HepG2 (cell line): ENCODE measurements around the gene ARL16. TPM values are rescaled to one million over a fixed set of nuclear protein-coding genes. Genes with fewer than 3 reads are reported as not detected.

ENCODE experiments used
- FOXO1 ChIP-seq: sonication (generic); formaldehyde crosslinking; IDR thresholded peaks from 2 replicates; pipeline ENCODE4 v1.4.0; 2020; ENCODE audit warnings: missing genetic modification reagents
- GMEB1 ChIP-seq: sonication (generic); formaldehyde crosslinking; IDR thresholded peaks from 2 replicates; pipeline ENCODE4 v1.5.1; 2020; ENCODE audit warnings: missing genetic modification reagents, mild to moderate bottlenecking, borderline replicate concordance
- MED13 ChIP-seq: sonication (generic); formaldehyde crosslinking; IDR thresholded peaks from 2 replicates; pipeline ENCODE4 v1.5.0; 2020; ENCODE audit warnings: missing genetic modification reagents
- MXI1 ChIP-seq: IDR thresholded peaks from 3 replicates; pipeline ENCODE4 v1.6.1; 2012; ENCODE audit warnings: low read depth, low read length, inconsistent platforms, borderline replicate concordance
- SOX5 ChIP-seq: IDR thresholded peaks from 2 replicates; pipeline ENCODE4 v1.6.1; 2016; ENCODE audit warnings: borderline replicate concordance
- ZBTB34 ChIP-seq: sonication (generic); formaldehyde crosslinking; IDR thresholded peaks from 2 replicates; pipeline ENCODE4 v1.8.0; 2022; ENCODE audit warnings: mild to moderate bottlenecking, missing genetic modification reagents
- ZNF263 ChIP-seq: sonication (generic); formaldehyde crosslinking; IDR thresholded peaks from 2 replicates; pipeline ENCODE4 v1.4.0; 2020; ENCODE audit warnings: missing genetic modification reagents
- ZNF558 ChIP-seq: sonication (generic); formaldehyde crosslinking; IDR thresholded peaks from 2 replicates; pipeline ENCODE4 v1.9.0; 2022; ENCODE audit warnings: mild to moderate bottlenecking, missing genetic modification reagents, borderline replicate concordance
- ZNF660 ChIP-seq: sonication (generic); formaldehyde crosslinking; IDR thresholded peaks from 2 replicates; pipeline ENCODE4 v1.5.1; 2020; ENCODE audit warnings: mild to moderate bottlenecking, low read depth, missing genetic modification reagents, borderline replicate concordance
- ZNF710 ChIP-seq: sonication (generic); formaldehyde crosslinking; IDR thresholded peaks from 2 replicates; pipeline ENCODE4 v1.5.0; 2020; ENCODE audit warnings: mild to moderate bottlenecking, missing genetic modification reagents, borderline replicate concordance
- ZNF770 ChIP-seq: sonication (generic); formaldehyde crosslinking; IDR thresholded peaks from 2 replicates; pipeline ENCODE4 v1.5.0; 2020; ENCODE audit warnings: mild to moderate bottlenecking, missing genetic modification reagents
- ZNF776 ChIP-seq: sonication (generic); formaldehyde crosslinking; IDR thresholded peaks from 2 replicates; pipeline ENCODE4 v1.4.0; 2020; ENCODE audit warnings: mild to moderate bottlenecking, missing genetic modification reagents
- ZNF781 ChIP-seq: sonication (generic); formaldehyde crosslinking; IDR thresholded peaks from 2 replicates; pipeline ENCODE4 v1.5.1; 2020; ENCODE audit warnings: borderline replicate concordance, mild to moderate bottlenecking, missing genetic modification reagents; ENCODE audit errors: not compliant biosample characterization
- polyA plus RNA-seq, 8 experiments: library from polyadenylated mRNA; depleted of rRNA in 3 of 8; stranded (reverse) in 7 of 8; unstranded in 1 of 8; fragments of >200 nt; fragmentation: Illumina TruSeq in 4 of 8; extraction: Trizol in 4 of 8; gene quantifications; 2 replicates each; pipeline versions ENCODE4 v1.2.1 to v1.2.3, GENCODE V29; 2011 to 2016; ENCODE audit warnings: low read depth in 4 of 8, missing spikeins in 1 of 8, mixed read lengths in 1 of 8; ENCODE audit not compliant: insufficient read depth in 1 of 8
- total RNA-seq, 5 experiments: library from RNA; depleted of rRNA; stranded (reverse); fragments of >200 nt; fragmentation: Illumina TruSeq; extraction: Trizol; gene quantifications; 2 replicates each; pipeline ENCODE4 v1.2.3, GENCODE V29; 2016; ENCODE audit warnings: low read depth in 1 of 5
- TF ChIP-seq, protein P1 (sequence below), 2 experiments: sonication (generic) in 1 of 2; formaldehyde crosslinking in 1 of 2; IDR thresholded peaks; 2 replicates each; pipeline versions ENCODE4 v1.4.0 to v1.6.1; 2016 to 2020; ENCODE audit warnings: borderline replicate concordance in 1 of 2, low read depth in 1 of 2, mild to moderate bottlenecking in 1 of 2, missing genetic modification reagents in 1 of 2

The ARL16 gene
- total and polyA plus RNA-seq, 2 of the 13 experiments (the other 11 are each of a cell fraction or from before 2014, with no cell fraction given), result 20.8 to 30.8 TPM

DNA sequence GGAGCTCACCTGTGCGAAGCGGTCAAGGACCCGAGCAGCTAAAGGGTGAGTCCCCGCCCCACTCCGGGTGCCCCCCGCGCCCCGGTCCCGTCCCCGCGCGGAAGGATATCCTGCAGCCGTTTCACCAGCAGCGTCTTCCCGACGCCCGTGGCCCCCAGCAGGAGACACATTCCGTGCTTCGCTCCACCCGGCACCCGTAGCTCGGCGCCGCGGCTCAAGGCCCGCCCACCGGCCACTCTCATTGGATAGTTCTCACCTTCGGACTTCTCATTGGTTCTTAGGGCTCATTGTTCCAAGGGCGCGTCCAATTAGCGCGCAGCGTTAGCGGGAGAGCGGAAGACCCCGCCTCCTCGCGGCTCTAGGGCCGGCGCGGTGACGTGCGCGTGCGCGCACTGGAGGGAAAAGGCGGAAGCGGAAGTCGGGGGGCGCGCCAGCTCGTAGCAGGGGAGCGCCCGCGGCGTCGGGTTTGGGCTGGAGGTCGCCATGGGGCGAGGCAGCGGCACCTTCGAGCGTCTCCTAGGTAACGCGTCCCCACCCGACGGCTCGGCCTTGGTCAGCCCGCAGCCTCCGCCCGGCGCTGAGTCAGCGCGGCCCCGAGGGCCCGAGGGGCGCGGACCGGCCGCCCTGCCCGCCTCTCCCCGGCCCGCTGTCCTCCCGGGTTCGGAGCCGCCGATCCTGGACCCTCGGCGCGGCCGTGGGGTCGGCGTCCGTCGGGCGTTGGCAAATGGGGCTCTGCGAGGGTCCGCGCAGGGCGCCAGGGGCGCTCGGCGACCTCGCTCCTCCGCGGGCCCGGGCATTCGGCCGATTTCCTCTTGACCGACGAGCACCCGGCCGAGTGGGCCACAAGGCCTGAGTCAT lies at the start of gene ARL16, which contains the start of gene HGS (continued):
- TF ChIP-seq ZNF770 (CRISPR knock-in tag) (no peak; the same call in 1 of the 2 replicates), FOXO1 (CRISPR knock-in tag) (peak; percentile 40; the same call in 1 of the 2 replicates), MXI1 (peak; percentile 81; the same call in 2 of the 3 replicates), ZNF660 (CRISPR knock-in tag) (no peak), ZNF781 (CRISPR knock-in tag) (no peak), GMEB1 (CRISPR knock-in tag) (peak; percentile 98), ZNF558 (CRISPR knock-in tag) (no peak), ZNF263 (peak; percentile 51), ZNF776 (CRISPR knock-in tag) (no peak), ZBTB34 (CRISPR knock-in tag) (no peak), ZNF710 (CRISPR knock-in tag) (peak; percentile 15; the same call in 1 of the 2 replicates), SOX5 (peak; percentile 65; the same call in 1 of the 2 replicates), MED13 (CRISPR knock-in tag) (peak; percentile 41; the same call in 1 of the 2 replicates)
- TF ChIP-seq, protein P1, sequence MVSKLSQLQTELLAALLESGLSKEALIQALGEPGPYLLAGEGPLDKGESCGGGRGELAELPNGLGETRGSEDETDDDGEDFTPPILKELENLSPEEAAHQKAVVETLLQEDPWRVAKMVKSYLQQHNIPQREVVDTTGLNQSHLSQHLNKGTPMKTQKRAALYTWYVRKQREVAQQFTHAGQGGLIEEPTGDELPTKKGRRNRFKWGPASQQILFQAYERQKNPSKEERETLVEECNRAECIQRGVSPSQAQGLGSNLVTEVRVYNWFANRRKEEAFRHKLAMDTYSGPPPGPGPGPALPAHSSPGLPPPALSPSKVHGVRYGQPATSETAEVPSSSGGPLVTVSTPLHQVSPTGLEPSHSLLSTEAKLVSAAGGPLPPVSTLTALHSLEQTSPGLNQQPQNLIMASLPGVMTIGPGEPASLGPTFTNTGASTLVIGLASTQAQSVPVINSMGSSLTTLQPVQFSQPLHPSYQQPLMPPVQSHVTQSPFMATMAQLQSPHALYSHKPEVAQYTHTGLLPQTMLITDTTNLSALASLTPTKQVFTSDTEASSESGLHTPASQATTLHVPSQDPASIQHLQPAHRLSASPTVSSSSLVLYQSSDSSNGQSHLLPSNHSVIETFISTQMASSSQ (IDR thresholded peaks at IDR 0.05; ENCODE audit: low read depth), result no peak
- TF ChIP-seq, protein P1 (CRISPR knock-in tag; IDR thresholded peaks at IDR 0.05; ENCODE audit: borderline replicate concordance), result peak; percentile 75; the same call in 1 of the 2 replicates
